Muscle layer of colon (tissue), 2 donors: ENCODE data around the gene TTC13.
"Not testable (repeated sequence)": the region's sequence is repeated elsewhere in the genome, so short reads cannot be mapped to it uniquely, and the experiment has no call there.

Experiments
- H3K27ac ChIP-seq: one replicate; pipeline ENCODE4 v1.7.0; 2013; ENCODE audit warnings: low read depth, mild to moderate bottlenecking, low read length, moderate library complexity
- H3K27me3 ChIP-seq, 2 donors: one replicate each; pipeline ENCODE4 v1.7.0; 2013; ENCODE audit warnings: low read length in 2 of 2, mild to moderate bottlenecking in 2 of 2; ENCODE audit not compliant: insufficient read depth in 2 of 2, control insufficient read depth in 1 of 2
- H3K36me3 ChIP-seq: one replicate; pipeline ENCODE4 v1.7.0; 2013; ENCODE audit warnings: mild to moderate bottlenecking, low read length; ENCODE audit not compliant: insufficient read depth
- H3K4me1 ChIP-seq: one replicate; pipeline ENCODE4 v1.7.0; 2013; ENCODE audit warnings: mild to moderate bottlenecking, low read length; ENCODE audit not compliant: insufficient read depth
- H3K4me3 ChIP-seq, 2 donors: one replicate each; pipeline ENCODE4 v1.7.0; 2013; ENCODE audit warnings: low read length in 2 of 2, low read depth in 1 of 2, mild to moderate bottlenecking in 1 of 2, moderate library complexity in 1 of 2
- H3K9ac ChIP-seq: one replicate; pipeline ENCODE4 v1.7.0; 2013; ENCODE audit warnings: low read length
- H3K9me3 ChIP-seq: one replicate; pipeline ENCODE4 v1.7.0; 2013; ENCODE audit warnings: mild to moderate bottlenecking, low read length
- donor health status: abdominal sarcoma.
- donor health status: Adenocarcinoma of cecum.

TTC13 gene

DNA sequence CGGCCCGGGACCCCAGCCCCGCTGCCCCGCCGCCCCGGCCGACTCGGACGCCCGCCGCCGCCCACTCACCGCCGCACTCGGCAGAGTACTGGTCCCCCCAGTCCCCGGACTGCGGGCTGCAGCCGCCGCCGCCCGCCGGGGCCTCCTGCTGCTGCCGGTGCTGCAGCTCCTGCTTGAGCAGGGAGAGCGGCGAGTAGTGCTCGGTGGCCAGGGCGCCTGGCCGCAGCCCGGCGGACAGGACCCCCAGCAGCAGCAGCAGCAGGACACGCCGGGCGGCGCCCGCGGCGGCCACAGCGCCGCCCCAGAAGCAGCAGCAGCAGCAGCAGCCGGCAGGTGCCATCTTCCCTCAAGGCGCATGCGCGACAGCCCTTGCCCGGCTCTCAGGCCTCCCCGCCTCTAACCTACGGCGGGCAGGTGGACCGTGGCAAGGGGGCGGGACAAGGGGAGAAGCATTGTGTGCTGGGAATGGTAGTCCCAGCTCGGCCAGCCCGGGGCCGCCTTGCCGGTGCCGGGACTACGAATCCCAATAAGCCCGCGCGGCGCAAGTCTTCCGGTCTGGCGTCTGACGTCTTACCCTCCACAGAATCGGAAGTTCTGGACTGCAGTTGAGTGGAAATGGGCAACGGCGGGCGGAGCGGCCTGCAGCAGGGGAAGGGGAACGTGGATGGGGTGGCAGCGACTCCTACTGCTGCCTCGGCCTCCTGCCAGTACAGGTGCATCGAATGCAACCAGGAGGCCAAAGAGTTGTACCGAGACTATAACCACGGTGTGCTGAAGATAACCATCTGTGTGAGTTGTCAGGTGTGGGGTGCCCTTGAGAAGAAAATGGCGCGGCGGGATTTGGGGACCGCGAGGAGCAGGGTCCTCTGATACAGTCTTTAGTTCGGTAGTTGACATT is at the start of gene TTC13, which contains the start of gene ARV1:
Gene TTC13, minus strand, starts transcription at position 371 of the 898 bp plus-strand sequence. Its CDS starts 31 bp downstream, at position 340.
Gene ARV1, plus strand, starts transcription at position 604 of the 898 bp plus-strand sequence. Its CDS starts 12 bp downstream, at position 616.
- H3K4me3 ChIP-seq = peak within 1 kb of the TSS; percentile 51 to 92
- peaks cover 19% of the 10 kb centered on the region for H3K4me1 ChIP-seq
- H3K27me3 ChIP-seq = no peaks in the 10 kb centered on the region
- H3K9ac ChIP-seq = peak within 1 kb of the TSS; percentile 58
- H3K9me3 ChIP-seq = no peaks in the 10 kb centered on the region
- H3K27ac ChIP-seq = peak within 1 kb of the TSS; percentile 63
- H3K36me3 ChIP-seq = peaks cover 17% of the 10 kb centered on the region

DNA sequence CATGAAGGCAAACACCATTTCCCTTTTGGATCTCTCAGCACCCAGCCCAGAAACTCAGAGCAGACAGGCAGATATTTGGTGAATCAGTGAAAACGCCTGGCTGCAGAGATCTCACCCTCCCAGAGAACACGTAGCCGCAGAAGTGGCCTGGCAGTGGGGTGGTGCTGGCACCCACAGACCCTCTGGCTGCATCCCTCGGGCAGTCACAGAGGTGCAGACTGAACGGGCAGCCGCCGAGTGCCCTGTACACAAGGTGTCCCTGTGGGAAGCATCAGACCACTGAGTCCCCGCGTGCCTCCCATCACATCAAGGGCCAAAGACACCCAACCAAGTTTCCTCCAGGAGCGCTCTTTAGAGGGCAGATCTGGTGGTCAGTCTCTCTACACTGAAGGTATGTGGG is 49.3 kb upstream of the TTC13 start:
- Histone ChIP-seq H3K9me3 (no peaks in the 10 kb centered on the region), H3K27me3 (no peaks in the 10 kb centered on the region), H3K4me1 (no peaks in the 10 kb centered on the region), H3K36me3 (no peaks in the 10 kb centered on the region), H3K27ac (no peak overlapping the region), H3K9ac (no peak overlapping the region), H3K4me3 (no peak overlapping the region)

GRCh38 chr1:231027136-231027925 is 48.7 kb upstream of the TTC13 start:
- Histone ChIP-seq H3K4me3 (no peak overlapping the region), H3K9ac (no peak overlapping the region), H3K4me1 (no peaks in the 10 kb centered on the region), H3K27me3 (no peaks in the 10 kb centered on the region), H3K9me3 (no peaks in the 10 kb centered on the region), H3K27ac (no peak overlapping the region), H3K36me3 (no peaks in the 10 kb centered on the region)

- H3K27me3 ChIP-seq = no peaks in the 10 kb centered on the region
- H3K4me1 ChIP-seq = no peaks in the 10 kb centered on the region
- no peak overlapping the region for H3K9ac ChIP-seq
- no peak overlapping the region for H3K27ac ChIP-seq
- H3K4me3 ChIP-seq = no peak overlapping the region
- H3K36me3 ChIP-seq = no peaks in the 10 kb centered on the region
- no peaks in the 10 kb centered on the region for H3K9me3 ChIP-seq
Measured at GRCh38 chr1:231026576-231026975, 47.9 kb upstream of the TTC13 start.

GRCh38 chr1:231023150-231023549 is 44.5 kb upstream of the TTC13 start:
- H3K4me3 ChIP-seq = no peak overlapping the region
- H3K27me3 ChIP-seq = no peaks in the 10 kb centered on the region
- no peaks in the 10 kb centered on the region for H3K36me3 ChIP-seq
- no peaks in the 10 kb centered on the region for H3K9me3 ChIP-seq
- H3K4me1 ChIP-seq = no peaks in the 10 kb centered on the region
- H3K9ac ChIP-seq = no peak overlapping the region
- H3K27ac ChIP-seq = no peak overlapping the region

GRCh38 chr1:231022543-231022942 is 43.9 kb upstream of the TTC13 start:
- H3K9ac ChIP-seq, H3K36me3 ChIP-seq, H3K27ac ChIP-seq, H3K4me3 ChIP-seq, H3K27me3 ChIP-seq, H3K4me1 ChIP-seq, H3K9me3 ChIP-seq: not testable (repeated sequence)

DNA sequence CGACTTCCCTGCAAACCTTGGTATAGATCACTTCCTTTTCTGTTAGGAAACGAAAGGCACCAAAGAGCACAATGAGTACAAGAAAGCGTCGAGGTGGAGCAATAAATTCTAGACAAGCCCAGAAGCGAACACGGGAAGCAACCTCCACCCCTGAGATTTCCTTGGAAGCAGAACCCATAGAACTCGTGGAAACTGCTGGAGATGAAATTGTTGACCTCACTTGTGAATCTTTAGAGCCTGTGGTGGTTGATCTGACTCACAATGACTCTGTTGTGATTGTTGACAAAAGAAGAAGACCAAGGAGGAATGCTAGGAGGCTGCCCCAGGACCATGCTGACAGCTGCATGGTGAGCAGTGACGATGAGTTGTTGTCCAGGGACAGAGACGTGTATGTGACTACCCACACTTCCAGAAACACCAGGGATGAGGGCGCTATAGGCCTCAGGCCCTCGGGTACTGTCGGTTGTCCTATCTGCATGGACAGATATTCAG is 42.9 kb upstream of the TTC13 start:
- no peaks in the 10 kb centered on the region for H3K27me3 ChIP-seq
- H3K36me3 ChIP-seq = no peaks in the 10 kb centered on the region
- no peaks in the 10 kb centered on the region for H3K9me3 ChIP-seq
- no peak overlapping the region for H3K4me3 ChIP-seq
- no peak overlapping the region for H3K9ac ChIP-seq
- no peaks in the 10 kb centered on the region for H3K4me1 ChIP-seq
- no peak overlapping the region for H3K27ac ChIP-seq

DNA sequence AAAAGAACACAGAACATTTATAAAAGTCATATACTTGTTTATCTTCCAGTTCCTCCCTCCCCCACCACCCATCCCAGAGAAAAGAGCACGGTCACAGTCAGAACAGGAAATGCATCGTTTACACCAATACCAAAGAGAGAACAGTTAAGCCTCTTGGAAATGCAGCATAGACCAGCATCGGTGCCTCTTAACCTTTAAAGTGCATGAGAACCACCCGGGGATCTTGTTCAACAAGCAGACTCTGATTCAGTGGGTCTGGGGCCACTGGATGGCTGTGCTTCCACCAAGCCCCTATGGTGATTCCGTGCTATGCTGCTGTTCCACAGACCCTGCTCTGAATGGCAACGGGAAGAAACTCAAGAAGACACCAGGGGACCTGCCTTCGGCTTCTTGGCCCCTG is 42.2 kb upstream of the TTC13 start:
- H3K27me3 ChIP-seq = no peaks in the 10 kb centered on the region

GRCh38 chr1:231020139-231020601 is 41.5 kb upstream of the TTC13 start:
- no peaks in the 10 kb centered on the region for H3K27me3 ChIP-seq
- no peaks in the 10 kb centered on the region for H3K9me3 ChIP-seq
- no peaks in the 10 kb centered on the region for H3K4me1 ChIP-seq
- no peaks in the 10 kb centered on the region for H3K36me3 ChIP-seq
- H3K4me3 ChIP-seq = no peak overlapping the region
- H3K9ac ChIP-seq = no peak overlapping the region
- no peak overlapping the region for H3K27ac ChIP-seq

More for the DNA sequence above, 42.2 kb upstream of the TTC13 start:
- no peak overlapping the region for H3K27ac ChIP-seq
- no peaks in the 10 kb centered on the region for H3K9me3 ChIP-seq
- no peaks in the 10 kb centered on the region for H3K36me3 ChIP-seq
- H3K4me1 ChIP-seq = no peaks in the 10 kb centered on the region
- no peak overlapping the region for H3K4me3 ChIP-seq
- no peak overlapping the region for H3K9ac ChIP-seq

DNA sequence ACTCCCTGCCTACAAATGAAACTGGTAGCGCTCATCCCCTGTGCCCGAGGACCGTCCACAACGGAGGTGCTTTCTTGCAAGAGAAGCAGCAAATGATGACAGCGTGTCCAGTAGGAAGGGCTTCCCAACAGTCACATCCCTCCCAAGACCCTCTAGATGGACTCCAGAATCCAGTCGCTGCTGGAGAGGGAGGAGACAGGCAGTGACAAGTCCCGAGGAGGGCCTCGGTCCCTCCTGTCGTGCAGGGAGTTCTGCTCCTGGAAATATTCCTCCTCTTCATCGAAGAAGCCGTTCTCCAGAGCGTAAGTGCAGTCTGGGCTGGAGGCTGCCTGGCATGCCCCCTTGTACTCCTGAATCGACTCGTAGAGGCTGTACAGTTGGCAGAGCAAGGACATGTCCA is 41.0 kb upstream of the TTC13 start:
- Histone ChIP-seq H3K9me3 (no peaks in the 10 kb centered on the region), H3K36me3 (no peaks in the 10 kb centered on the region), H3K9ac (no peak overlapping the region), H3K27ac (no peak overlapping the region), H3K4me3 (no peak overlapping the region), H3K27me3 (no peaks in the 10 kb centered on the region), H3K4me1 (no peaks in the 10 kb centered on the region)

DNA sequence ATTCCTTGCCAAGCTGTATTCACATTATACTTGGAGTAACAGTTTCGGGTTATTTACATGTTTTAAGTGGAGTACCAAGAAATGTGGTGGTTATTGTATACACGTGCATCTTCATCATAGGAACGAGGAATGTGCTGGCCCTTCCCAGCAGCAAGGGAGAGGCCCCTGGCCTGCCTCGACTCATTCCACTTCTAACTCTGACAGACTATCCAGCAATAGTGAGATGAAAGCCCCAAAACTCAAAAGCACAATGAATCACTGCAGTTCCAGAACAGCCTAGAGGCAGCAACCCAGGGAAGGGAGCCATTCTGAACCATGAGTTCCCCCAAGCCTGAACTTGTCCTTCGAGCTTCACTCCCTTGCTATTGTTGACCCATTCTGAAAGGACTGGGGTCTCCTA is 38.3 kb upstream of the TTC13 start:
- no peaks in the 10 kb centered on the region for H3K9me3 ChIP-seq
- H3K27ac ChIP-seq = no peak overlapping the region
- no peak overlapping the region for H3K9ac ChIP-seq
- H3K4me1 ChIP-seq = no peaks in the 10 kb centered on the region
- no peaks in the 10 kb centered on the region for H3K36me3 ChIP-seq
- no peak overlapping the region for H3K4me3 ChIP-seq
- no peaks in the 10 kb centered on the region for H3K27me3 ChIP-seq
